GM12801 (cell line): ENCODE data around the gene JPH4.

Experiments used
- CTCF ChIP-seq: IDR thresholded peaks from one replicate; pipeline ENCODE4 v1.5.1; 2011; ENCODE audit warnings: control low read depth; ENCODE audit not compliant: insufficient read length; ENCODE audit errors: extremely low read depth

The JPH4 gene

GRCh38 chr14:23561873-23562821, 16.4 kb downstream of the JPH4 start:
- no peak for TF ChIP-seq CTCF

DNA sequence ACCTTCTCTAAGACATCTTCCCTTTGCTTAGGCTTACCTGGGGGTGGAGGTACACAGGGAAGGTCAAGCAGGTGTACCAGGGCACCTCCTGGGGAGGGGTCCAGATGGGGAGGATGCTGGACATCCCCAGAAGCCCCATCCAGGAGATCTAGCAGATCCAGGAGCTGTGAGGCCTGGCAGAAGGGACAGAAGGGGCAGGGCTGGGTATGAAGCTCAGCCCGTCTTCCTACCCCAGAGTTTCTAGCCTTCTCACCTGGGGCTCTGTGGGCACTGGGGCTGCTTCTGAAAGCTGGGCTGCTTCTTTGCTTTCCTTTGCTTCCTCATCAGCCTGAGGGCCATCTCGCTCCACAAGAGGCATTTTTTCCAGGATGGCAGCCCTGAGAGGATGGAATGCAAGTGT, 17.3 kb downstream of the JPH4 start:
- no peak for TF ChIP-seq CTCF

DNA sequence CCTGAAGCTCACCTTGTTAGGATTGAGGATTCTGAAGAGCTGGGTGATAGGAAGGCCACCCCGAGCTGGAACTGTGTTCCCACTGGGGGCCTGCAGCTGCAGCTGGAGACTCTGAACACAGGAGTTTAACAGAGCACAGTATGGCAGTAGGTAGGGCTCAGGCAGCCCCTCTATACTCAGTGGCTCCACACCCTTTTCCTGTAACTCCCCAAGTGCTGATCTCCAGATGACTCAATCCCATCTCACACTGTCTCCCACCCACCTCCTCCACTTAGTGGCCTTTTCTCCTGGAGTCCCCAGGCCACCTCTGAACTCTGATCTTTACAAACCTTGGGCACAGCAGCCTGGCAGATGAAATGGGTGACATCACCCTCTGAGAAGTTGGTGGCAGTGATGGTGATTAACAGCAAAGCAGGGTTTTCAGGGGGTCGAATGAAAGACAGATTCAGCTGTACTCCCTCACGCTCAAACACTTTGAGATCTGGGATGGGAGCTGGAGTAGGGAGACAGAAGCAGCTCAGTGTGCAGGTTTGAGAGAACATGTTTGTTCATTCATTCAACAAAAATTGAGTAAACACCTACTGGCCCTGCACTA, 18.6 kb downstream of the JPH4 start:
- no peak for TF ChIP-seq CTCF

DNA sequence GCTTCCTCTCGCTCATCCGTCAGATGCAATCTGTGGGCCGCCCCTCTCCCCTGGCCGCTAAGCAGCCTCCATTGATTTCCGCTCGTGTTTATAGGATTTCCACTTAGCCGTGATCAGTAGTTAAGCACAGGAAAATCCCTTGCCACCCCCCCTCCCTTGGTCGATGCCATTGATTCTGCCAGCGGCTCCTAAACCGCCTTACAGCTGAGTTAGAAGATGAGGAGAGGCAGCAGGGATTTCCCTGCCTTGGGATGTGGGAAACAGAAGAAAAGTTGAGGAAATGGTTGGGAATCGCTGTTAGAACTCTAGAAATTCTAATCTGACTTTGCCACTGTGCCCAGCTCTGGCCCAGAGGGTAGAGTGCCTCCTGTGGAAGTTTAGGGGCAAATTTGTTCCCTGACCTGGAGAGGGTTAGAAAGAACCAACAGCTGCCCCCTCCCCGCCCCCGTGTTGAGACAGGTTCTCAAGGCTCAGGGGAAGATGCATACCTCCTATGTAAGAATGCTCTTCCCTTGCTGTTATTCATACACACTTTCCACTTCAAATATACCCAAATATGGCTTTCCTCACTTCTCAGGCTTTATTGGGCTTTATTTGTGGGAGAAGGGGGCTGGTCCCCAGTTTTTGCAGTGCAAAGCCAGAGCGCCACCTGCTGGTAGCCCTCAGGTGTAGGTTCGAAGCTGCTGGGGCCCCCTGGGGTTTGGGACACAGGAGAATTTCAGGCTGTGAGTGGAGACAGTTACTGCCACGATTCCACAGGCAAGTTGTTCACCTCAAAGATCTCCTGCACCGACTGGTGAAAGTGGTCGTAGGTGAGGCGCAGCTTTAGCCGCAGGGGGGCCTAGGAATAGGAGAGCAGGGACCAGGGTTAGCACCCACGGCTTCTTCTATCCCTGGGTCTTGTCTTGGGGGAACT, 19.3 kb downstream of the JPH4 start:
- no peak for TF ChIP-seq CTCF

GRCh38 chr14:23558346-23559009, 20.1 kb downstream of the JPH4 start:
- no peak for TF ChIP-seq CTCF

GRCh38 chr14:23557946-23558345, 20.6 kb downstream of the JPH4 start:
- TF ChIP-seq CTCF: no peak
